GM18868 (cell line): ENCODE results near the gene AGXT.

ENCODE experiments used
- ATAC-seq: cut with Tn5 transposase; IDR thresholded peaks from one replicate; pipeline ENCODE4 v1.9.1; 2021; ENCODE audit warnings: mild to moderate bottlenecking, moderate library complexity; ENCODE audit not compliant: unreplicated experiment

Gene AGXT

GRCh38 chr2:240896871-240897692 lies 28.5 kb downstream of the AGXT start:
- ATAC-seq, result no peak

GRCh38 chr2:240898108-240898730 lies 29.6 kb downstream of the AGXT start:
- no peak for ATAC-seq

- ATAC-seq, result no peak
Observed at GRCh38 chr2:240898731-240899467, 30.3 kb downstream of the AGXT start.

GRCh38 chr2:240899468-240899865 lies 30.8 kb downstream of the AGXT start:
- ATAC-seq, result no peak

- ATAC-seq, result no peak
Observed at GRCh38 chr2:240900141-240900860, 31.7 kb downstream of the AGXT start.

- no peak for ATAC-seq
Observed at GRCh38 chr2:240901986-240902614, 33.5 kb downstream of the AGXT start.

- no peak for ATAC-seq
Observed at GRCh38 chr2:240902615-240903041, 34.0 kb downstream of the AGXT start.

GRCh38 chr2:240903191-240904060 lies 34.8 kb downstream of the AGXT start:
- no peak for ATAC-seq

GRCh38 chr2:240904216-240905175 lies 35.9 kb downstream of the AGXT start:
- no peak for ATAC-seq

- no peak for ATAC-seq
Observed at GRCh38 chr2:240905176-240905781, 36.7 kb downstream of the AGXT start.

- ATAC-seq, result no peak
Observed at GRCh38 chr2:240906141-240906910, 37.7 kb downstream of the AGXT start, which contains the start of gene CROCC2. Gene CROCC2 (plus strand): TSS chr2:240906336. CDS start chr2:240906514, 178 bp downstream.

GRCh38 chr2:240906911-240907590 lies 38.4 kb downstream of the AGXT start:
- no peak for ATAC-seq

GRCh38 chr2:240909216-240909974 lies 40.8 kb downstream of the AGXT start:
- ATAC-seq, result no peak

- no peak for ATAC-seq
Observed at GRCh38 chr2:240911641-240912265, 43.1 kb downstream of the AGXT start.
